Lung (tissue), 12 donors: Measurements from ENCODE around the gene SPINT2. TPM values are rescaled to one million over a fixed set of nuclear protein-coding genes. Genes with fewer than 3 reads are reported as not detected.

Source experiments
- ATAC-seq: fragments of 200-7000 bp; cut with Tn5 transposase; one replicate; pipeline ENCODE4 v1.9.1; 2020; ENCODE audit warnings: moderate number of reproducible peaks; ENCODE audit not compliant: insufficient read depth, low FRiP score
- DNase-seq, 3 donors: peaks; one replicate each; pipeline ENCODE4 v3.0.0-alpha.2; 2013 to 2017
- H3K27ac ChIP-seq, 2 donors: one replicate each; pipeline ENCODE4 v1.5.1; 2013; ENCODE audit warnings: mild to moderate bottlenecking in 2 of 2, moderate library complexity in 2 of 2, control low read depth in 1 of 2, inconsistent platforms in 1 of 2, low read depth in 1 of 2, low read length in 1 of 2
- H3K27me3 ChIP-seq, 3 donors: one replicate each; pipeline ENCODE4 v1.5.1; 2013; ENCODE audit warnings: low read length in 2 of 3; ENCODE audit not compliant: control insufficient read depth in 3 of 3, insufficient read depth in 3 of 3
- H3K36me3 ChIP-seq, 4 donors: one replicate each; pipeline ENCODE4 v1.5.1; 2013; ENCODE audit warnings: low read length in 4 of 4, mild to moderate bottlenecking in 1 of 4, moderate library complexity in 1 of 4; ENCODE audit not compliant: control insufficient read depth in 4 of 4, insufficient read depth in 4 of 4
- H3K4me1 ChIP-seq, 5 donors: one replicate each; pipeline ENCODE4 v1.5.1; 2013; ENCODE audit warnings: low read length in 5 of 5, mild to moderate bottlenecking in 2 of 5, moderate library complexity in 1 of 5; ENCODE audit not compliant: control insufficient read depth in 5 of 5, insufficient read depth in 5 of 5
- H3K4me3 ChIP-seq: one replicate; pipeline ENCODE4 v1.5.1; 2013; ENCODE audit warnings: mild to moderate bottlenecking, control low read depth, moderate library complexity
- H3K9ac ChIP-seq, 2 donors: one replicate each; pipeline ENCODE4 v1.5.1; 2013; ENCODE audit warnings: low read length in 2 of 2, control low read depth in 1 of 2; ENCODE audit not compliant: insufficient read depth in 1 of 2
- H3K9me3 ChIP-seq, 4 donors: one replicate each; pipeline ENCODE4 v1.5.1; 2013; ENCODE audit warnings: low read length in 3 of 4, mild to moderate bottlenecking in 1 of 4, moderate library complexity in 1 of 4; ENCODE audit not compliant: control insufficient read depth in 4 of 4, insufficient read depth in 3 of 4
- WGBS, 2 donors: extraction: QIAGEN DNeasy Blood & Tissue Kit; methylation state at CpG; one replicate each; pipeline ENCODE4 v1.1.7; 2013; 5-methylcytosine and 5-hydroxymethylcytosine counted together
- polyA plus RNA-seq, 2 donors: library from polyadenylated mRNA; stranded (reverse); fragments of 200-250 nt; gene quantifications; one replicate each; pipeline ENCODE4 v1.2.1, GENCODE V29; 2013
- total RNA-seq, 2 donors: library from RNA; depleted of rRNA in 1 of 2; stranded (reverse); fragments of >200 nt in 1 of 2; gene quantifications; one replicate each; pipeline ENCODE4 v1.2.1, GENCODE V29; 2014 to 2021
- TF ChIP-seq, protein P1 (sequence below): IDR thresholded peaks from 2 replicates; pipeline ENCODE4 v1.5.1; 2012; ENCODE audit warnings: mild to moderate bottlenecking; ENCODE audit errors: control extremely low read depth, extremely low read depth
- donor health status: control.
- donor health status: control.
- donor health status: Bipolar disorder and iron deficiency.
- donor health status: healthy.
- donor health status: DM: yes; HTN: yes; CAD: no.

SPINT2 gene
- total and polyA plus RNA-seq, 4 donors = 145 to 259 (median 247) TPM

DNA sequence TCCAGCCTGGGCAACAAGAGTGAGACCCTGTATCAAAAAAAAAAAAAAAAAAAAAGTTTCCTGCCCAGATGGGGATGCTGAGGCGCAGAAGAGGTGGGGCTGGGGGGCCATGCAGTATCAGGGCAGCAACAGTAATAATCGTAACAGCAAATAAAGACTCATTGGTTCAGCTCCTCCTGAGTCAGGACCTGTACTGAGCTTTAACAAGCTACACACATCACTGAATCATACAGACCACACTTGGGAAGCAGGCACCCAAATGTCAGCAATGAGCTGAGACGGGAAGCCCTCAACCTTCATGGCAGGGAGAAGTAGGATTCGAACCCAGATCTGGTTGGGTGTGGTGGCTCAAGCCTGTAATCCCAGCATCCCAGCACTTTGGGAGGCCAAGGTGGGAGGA lies 29.8 kb upstream of the SPINT2 start:
- no peak for ATAC-seq
- DNase-seq = no peak
- H3K27me3 ChIP-seq = peaks cover 0 to 9% (median under 1%) of the 10 kb centered on the region in 3 donors
- WGBS, 2 donors = 88 to 92% methylated on average over 4 of the region's 4 CpGs
- no peaks in the 10 kb centered on the region for H3K9me3 ChIP-seq
- H3K9ac ChIP-seq = no peak overlapping the region
- TF ChIP-seq, protein P1, sequence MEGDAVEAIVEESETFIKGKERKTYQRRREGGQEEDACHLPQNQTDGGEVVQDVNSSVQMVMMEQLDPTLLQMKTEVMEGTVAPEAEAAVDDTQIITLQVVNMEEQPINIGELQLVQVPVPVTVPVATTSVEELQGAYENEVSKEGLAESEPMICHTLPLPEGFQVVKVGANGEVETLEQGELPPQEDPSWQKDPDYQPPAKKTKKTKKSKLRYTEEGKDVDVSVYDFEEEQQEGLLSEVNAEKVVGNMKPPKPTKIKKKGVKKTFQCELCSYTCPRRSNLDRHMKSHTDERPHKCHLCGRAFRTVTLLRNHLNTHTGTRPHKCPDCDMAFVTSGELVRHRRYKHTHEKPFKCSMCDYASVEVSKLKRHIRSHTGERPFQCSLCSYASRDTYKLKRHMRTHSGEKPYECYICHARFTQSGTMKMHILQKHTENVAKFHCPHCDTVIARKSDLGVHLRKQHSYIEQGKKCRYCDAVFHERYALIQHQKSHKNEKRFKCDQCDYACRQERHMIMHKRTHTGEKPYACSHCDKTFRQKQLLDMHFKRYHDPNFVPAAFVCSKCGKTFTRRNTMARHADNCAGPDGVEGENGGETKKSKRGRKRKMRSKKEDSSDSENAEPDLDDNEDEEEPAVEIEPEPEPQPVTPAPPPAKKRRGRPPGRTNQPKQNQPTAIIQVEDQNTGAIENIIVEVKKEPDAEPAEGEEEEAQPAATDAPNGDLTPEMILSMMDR = no peak
- H3K4me1 ChIP-seq = no peaks in the 10 kb centered on the region
- no peaks in the 10 kb centered on the region for H3K36me3 ChIP-seq
- H3K27ac ChIP-seq = no peak overlapping the region
- no peak overlapping the region for H3K4me3 ChIP-seq

DNA sequence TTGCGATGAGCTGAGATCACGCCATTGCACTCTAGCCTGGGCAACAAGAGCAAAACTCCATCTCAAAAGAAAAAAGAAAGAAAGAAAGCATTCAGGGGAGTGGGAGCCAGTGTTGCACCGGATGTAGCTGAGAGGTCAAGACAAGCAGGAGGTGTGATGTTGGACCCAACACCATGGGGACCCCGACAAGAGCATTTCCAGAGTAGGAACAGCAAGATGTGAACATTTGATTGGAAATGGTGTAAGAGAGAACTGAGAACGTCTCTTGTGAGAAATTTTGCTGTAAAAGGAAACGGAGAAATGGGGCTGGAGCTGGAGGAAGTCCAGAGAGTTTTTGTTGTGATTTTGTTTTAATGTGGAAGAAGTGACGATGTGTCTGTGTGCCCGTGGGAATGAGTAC lies 24.6 kb upstream of the SPINT2 start:
- H3K27ac ChIP-seq = no peak overlapping the region
- no peaks in the 10 kb centered on the region for H3K36me3 ChIP-seq
- DNase-seq (peak in 1 of 3 donors; percentile 43), ATAC-seq (no peak)
- H3K4me1 ChIP-seq = peaks cover 0 to 4% (median 3%) of the 10 kb centered on the region in 5 donors
- no peaks in the 10 kb centered on the region for H3K9me3 ChIP-seq
- H3K9ac ChIP-seq = no peak overlapping the region
- TF ChIP-seq, protein P1 = no peak
- H3K4me3 ChIP-seq = no peak overlapping the region
- WGBS, 2 donors = 62 to 72% methylated on average over 8 of the region's 8 CpGs
- H3K27me3 ChIP-seq = no peaks in the 10 kb centered on the region

- H3K9ac ChIP-seq = no peak overlapping the region
- TF ChIP-seq, protein P1 = no peak
- DNase-seq (no peak), ATAC-seq (no peak)
- peaks cover 0 to 4% (median 3%) of the 10 kb centered on the region in 5 donors for H3K4me1 ChIP-seq
- H3K36me3 ChIP-seq = peaks cover 0 to 4% (median 2%) of the 10 kb centered on the region in 4 donors
- H3K27ac ChIP-seq = no peak overlapping the region
- H3K27me3 ChIP-seq = no peaks in the 10 kb centered on the region
- WGBS, 2 donors = 70 to 80% methylated on average over 15 of the region's 15 CpGs
- H3K9me3 ChIP-seq = no peaks in the 10 kb centered on the region
- H3K4me3 ChIP-seq = no peak overlapping the region
Observed at GRCh38 chr19:38243279-38243673, 21.1 kb upstream of the SPINT2 start.
